H9 (cell line): ENCODE measurements around the gene CCDC28B. TPM values are rescaled to one million over a fixed set of nuclear protein-coding genes. Genes with fewer than 3 reads are reported as not detected.

Source experiments
- DNase-seq: peaks from one replicate; pipeline ENCODE4 v3.0.0-alpha.2; 2017
- H2AFZ ChIP-seq: one replicate; pipeline ENCODE4 v1.6.1; 2013; ENCODE audit warnings: mild to moderate bottlenecking, low read length, control low read depth, moderate library complexity
- H2AK5ac ChIP-seq: 2 replicates; pipeline ENCODE4 v1.6.1; 2013; ENCODE audit warnings: low read length, control low read depth, mixed read lengths; ENCODE audit not compliant: insufficient read length
- H2BK120ac ChIP-seq: one replicate; pipeline ENCODE4 v1.6.1; 2013; ENCODE audit warnings: low read depth, mild to moderate bottlenecking, low read length, control low read depth, inconsistent platforms; ENCODE audit not compliant: poor library complexity, severe bottlenecking
- H2BK12ac ChIP-seq: 2 replicates; pipeline ENCODE4 v1.6.1; 2013; ENCODE audit warnings: low read length, control low read depth, mixed read lengths, low read depth; ENCODE audit not compliant: insufficient read length
- H2BK15ac ChIP-seq: 2 replicates; pipeline ENCODE4 v1.6.1; 2013; ENCODE audit warnings: low read depth, low read length, control low read depth
- H2BK20ac ChIP-seq: one replicate; pipeline ENCODE4 v1.6.1; 2013; ENCODE audit warnings: low read depth, mild to moderate bottlenecking, low read length, control low read depth, inconsistent platforms; ENCODE audit not compliant: poor library complexity, severe bottlenecking
- H2BK5ac ChIP-seq: 2 replicates; pipeline ENCODE4 v1.6.1; 2013; ENCODE audit warnings: low read length, control low read depth, mixed read lengths; ENCODE audit not compliant: insufficient read length
- H3K14ac ChIP-seq: 2 replicates; pipeline ENCODE4 v1.6.1; 2013; ENCODE audit warnings: low read length, control low read depth; ENCODE audit not compliant: insufficient read depth
- H3K18ac ChIP-seq: 2 replicates; pipeline ENCODE4 v1.6.1; 2013; ENCODE audit warnings: low read depth, mild to moderate bottlenecking, mixed read lengths, low read length, control low read depth; ENCODE audit not compliant: insufficient read length
- H3K23ac ChIP-seq: 2 replicates; pipeline ENCODE4 v1.6.1; 2013; ENCODE audit warnings: low read length, control low read depth, mixed read lengths, low read depth; ENCODE audit not compliant: insufficient read length
- H3K23me2 ChIP-seq: 2 replicates; pipeline ENCODE4 v1.6.1; 2013; ENCODE audit warnings: low read depth, mild to moderate bottlenecking, mixed read lengths, low read length, control low read depth; ENCODE audit not compliant: insufficient read length, poor library complexity, severe bottlenecking
- H3K27ac ChIP-seq: 2 replicates; pipeline ENCODE4 v1.5.1; 2013; ENCODE audit warnings: low read length, control low read depth, mixed read lengths, low read depth; ENCODE audit not compliant: insufficient read length
- H3K27me3 ChIP-seq: 2 replicates; pipeline ENCODE4 v1.6.1; 2013; ENCODE audit warnings: low read length, control low read depth, inconsistent platforms; ENCODE audit not compliant: insufficient read depth
- H3K4ac ChIP-seq: 2 replicates; pipeline ENCODE4 v1.6.1; 2013; ENCODE audit warnings: low read depth, mild to moderate bottlenecking, control low read depth, inconsistent platforms, low read length, moderate library complexity
- H3K4me1 ChIP-seq: 2 replicates; pipeline ENCODE4 v1.6.1; 2013; ENCODE audit warnings: low read length, control low read depth, inconsistent platforms; ENCODE audit not compliant: insufficient read depth
- H3K4me2 ChIP-seq: 2 replicates; pipeline ENCODE4 v1.6.1; 2013; ENCODE audit warnings: low read length, control low read depth, mixed read lengths; ENCODE audit not compliant: insufficient read length, insufficient read depth
- H3K56ac ChIP-seq: 2 replicates; pipeline ENCODE4 v1.6.1; 2013; ENCODE audit warnings: low read depth, mild to moderate bottlenecking, mixed read lengths, low read length, control low read depth; ENCODE audit not compliant: insufficient read length
- H3K79me1 ChIP-seq: 2 replicates; pipeline ENCODE4 v1.6.1; 2013; ENCODE audit warnings: low read depth, mild to moderate bottlenecking, moderate library complexity, low read length, control low read depth, inconsistent platforms; ENCODE audit not compliant: insufficient read depth, poor library complexity, severe bottlenecking
- H3K79me2 ChIP-seq: 2 replicates; pipeline ENCODE4 v1.6.1; 2013; ENCODE audit warnings: low read length, control low read depth, inconsistent platforms; ENCODE audit not compliant: insufficient read depth
- H3K9ac ChIP-seq: 2 replicates; pipeline ENCODE4 v1.6.1; 2013; ENCODE audit warnings: low read length, control low read depth, mixed read lengths; ENCODE audit not compliant: insufficient read length; ENCODE audit errors: extremely low read depth
- H3K9me3 ChIP-seq: one replicate; pipeline ENCODE4 v1.6.1; 2013; ENCODE audit warnings: low read depth, low read length, inconsistent platforms; ENCODE audit not compliant: control insufficient read depth
- H3T11ph ChIP-seq: one replicate; pipeline ENCODE4 v1.6.1; 2013; ENCODE audit warnings: mild to moderate bottlenecking, low read length, control low read depth, inconsistent platforms
- H4K20me1 ChIP-seq: one replicate; pipeline ENCODE4 v1.6.1; 2013; ENCODE audit not compliant: control insufficient read depth, insufficient read length, insufficient read depth
- H4K5ac ChIP-seq: 2 replicates; pipeline ENCODE4 v1.6.1; 2013; ENCODE audit warnings: low read depth, mild to moderate bottlenecking, mixed read lengths, low read length, control low read depth; ENCODE audit not compliant: insufficient read length
- H4K8ac ChIP-seq: replicated peaks from 2 replicates; pipeline ENCODE4 v1.6.1; 2013; ENCODE audit warnings: low read length, control low read depth, mixed read lengths, low read depth; ENCODE audit not compliant: insufficient read length
- H4K91ac ChIP-seq: 2 replicates; pipeline ENCODE4 v1.6.1; 2013; ENCODE audit warnings: low read depth, mild to moderate bottlenecking, moderate library complexity, mixed read lengths, low read length, control low read depth; ENCODE audit not compliant: insufficient read length
- H3K27ac Mint-ChIP-seq, 3 experiments: 2 replicates in 2 of 3; 3 replicates in 1 of 3; pipeline ENCODE4 v1.8.0; 2020 to 2021; ENCODE audit warnings: mixed read lengths in 3 of 3, mild to moderate bottlenecking in 1 of 3, moderate library complexity in 1 of 3
- H3K27me3 Mint-ChIP-seq: 2 replicates; pipeline ENCODE4 v1.8.0; 2021; ENCODE audit warnings: low read depth, mild to moderate bottlenecking, moderate library complexity, mixed read lengths
- H3K36me3 Mint-ChIP-seq, 3 experiments: 2 replicates in 2 of 3; 3 replicates in 1 of 3; pipeline ENCODE4 v1.8.0; 2020 to 2021; ENCODE audit warnings: low read depth in 3 of 3, mixed read lengths in 3 of 3; ENCODE audit not compliant: insufficient read depth in 1 of 3
- H3K4me1 Mint-ChIP-seq, 2 experiments: 2 replicates each; pipeline ENCODE4 v1.8.0; 2020; ENCODE audit warnings: mixed read lengths in 2 of 2
- H3K4me3 Mint-ChIP-seq, 2 experiments: 2 replicates in 1 of 2; 3 replicates in 1 of 2; pipeline ENCODE4 v1.8.0; 2020 to 2021; ENCODE audit warnings: mild to moderate bottlenecking in 2 of 2, mixed read lengths in 2 of 2, moderate library complexity in 1 of 2
- H3K9me3 Mint-ChIP-seq, 2 experiments: 2 replicates in 1 of 2; 3 replicates in 1 of 2; pipeline ENCODE4 v1.8.0; 2020; ENCODE audit warnings: mild to moderate bottlenecking in 2 of 2, mixed read lengths in 2 of 2, moderate library complexity in 1 of 2
- CTCF ChIP-seq: fragments of 200-600 bp; sonication (generic); conservative IDR thresholded peaks from 3 replicates; pipeline ENCODE4 v1.8.0; 2021; ENCODE audit warnings: antibody characterized with exemption, mild to moderate bottlenecking
- total RNA-seq: library from RNA; stranded (reverse); gene quantifications from 2 replicates; pipeline ENCODE4 v1.2.1, GENCODE V29; 2021

CCDC28B gene
- total RNA-seq, 1 experiment from 2014 or later = 20.7 TPM

GRCh38 chr1:32195972-32196823 lies 4.2 kb upstream of the CCDC28B start:
- H3K9me3 Mint-ChIP-seq = no peaks in the 10 kb centered on the region
- no peak overlapping the region; a peak in 1 of 5 replicates for H3K4me3 Mint-ChIP-seq
- H3K18ac ChIP-seq = no peak overlapping the region
- H2BK120ac ChIP-seq = no peak overlapping the region
- no peaks in the 10 kb centered on the region for H3K79me2 ChIP-seq
- DNase-seq = no peak
- H3K36me3 Mint-ChIP-seq = peaks cover 46 to 72% (median 67%) of the 10 kb centered on the region in 3 experiments; a peak in 6 of 7 replicates
- H3K27ac Mint-ChIP-seq = no peak overlapping the region
- H3K4me1 Mint-ChIP-seq = peaks cover 23 to 26% of the 10 kb centered on the region in 2 experiments
- H3K79me1 ChIP-seq = no peaks in the 10 kb centered on the region
- H2BK15ac ChIP-seq = no peak overlapping the region
- H3K27me3 ChIP-seq = no peaks in the 10 kb centered on the region
- H4K5ac ChIP-seq = no peak overlapping the region
- H2BK12ac ChIP-seq = no peak overlapping the region
- H3K4me1 ChIP-seq = no peaks in the 10 kb centered on the region; the same call in 1 of the 2 replicates
- no peak overlapping the region for H3T11ph ChIP-seq
- no peak overlapping the region for H3K14ac ChIP-seq
- no peak overlapping the region for H3K4me2 ChIP-seq
- no peak overlapping the region for H2AK5ac ChIP-seq
- no peak overlapping the region for H4K8ac ChIP-seq
- H3K4ac ChIP-seq = no peak overlapping the region
- H4K91ac ChIP-seq = no peak overlapping the region
- no peak overlapping the region for H3K23ac ChIP-seq
- no peak overlapping the region for H2BK20ac ChIP-seq
- no peaks in the 10 kb centered on the region for H4K20me1 ChIP-seq
- no peak overlapping the region for H2BK5ac ChIP-seq
- no peaks in the 10 kb centered on the region for H3K27me3 Mint-ChIP-seq
- TF ChIP-seq CTCF = no peak
- H3K56ac ChIP-seq = no peak overlapping the region
- H2AFZ ChIP-seq = no peak overlapping the region
- H3K9me3 ChIP-seq = no peaks in the 10 kb centered on the region
- H3K23me2 ChIP-seq = peaks cover 3% of the 10 kb centered on the region
- no peak overlapping the region for H3K9ac ChIP-seq
- no peak overlapping the region for H3K27ac ChIP-seq
